Peyer's patch (tissue), 4 donors: ENCODE measurements around the gene MDFI. TPM values are rescaled to one million over a fixed set of nuclear protein-coding genes. Genes with fewer than 3 reads are reported as not detected.

ENCODE experiments used
- DNase-seq, 3 donors: peaks; one replicate each; pipeline ENCODE4 v3.0.0-alpha.2; 2017 to 2019
- H3K27ac ChIP-seq, 4 donors: fragments of 200-600 bp; sonication (generic); one replicate each; pipeline ENCODE4 v1.5.1; 2016 to 2019
- H3K27me3 ChIP-seq, 2 donors: fragments of 200-600 bp; sonication (generic); one replicate each; pipeline ENCODE4 v1.5.1; 2019
- H3K36me3 ChIP-seq, 3 donors: fragments of 200-600 bp; sonication (generic); one replicate each; pipeline ENCODE4 v1.5.1; 2016 to 2019
- H3K4me1 ChIP-seq, 4 donors: fragments of 200-600 bp; sonication (generic); one replicate each; pipeline ENCODE4 v1.5.1; 2016 to 2019
- H3K4me3 ChIP-seq, 4 donors: fragments of 200-600 bp; sonication (generic); 1 replicate in 3 of 4; 2 replicates in 1 of 4; pipeline ENCODE4 v1.5.1; 2016 to 2019; ENCODE audit warnings: mild to moderate bottlenecking in 1 of 4
- H3K9me3 ChIP-seq, 4 donors: fragments of 200-600 bp; sonication (generic); one replicate each; pipeline ENCODE4 v1.5.1; 2016 to 2019; ENCODE audit warnings: mild to moderate bottlenecking in 1 of 4
- CTCF ChIP-seq, 6 experiments: fragments of 450-650 bp in 4 of 6; fragments of 200-600 bp in 2 of 6; sonication (generic) in 1 of 6; IDR thresholded peaks; one replicate each; pipeline ENCODE4 v1.5.1; 2017 to 2019; ENCODE audit warnings: antibody characterized with exemption in 6 of 6, mild to moderate bottlenecking in 3 of 6, moderate library complexity in 1 of 6
- POLR2A ChIP-seq, 2 donors: fragments of 450-650 bp; IDR thresholded peaks; one replicate each; pipeline ENCODE4 v1.5.1; 2017; ENCODE audit warnings: antibody characterized with exemption in 2 of 2, mild to moderate bottlenecking in 2 of 2, moderate library complexity in 2 of 2
- total RNA-seq, 4 donors: library from RNA; depleted of rRNA; stranded (reverse); fragments of >200 nt; gene quantifications; one replicate each; pipeline ENCODE4 v1.1.0, GENCODE V29; 2016

MDFI gene
- total RNA-seq, 4 donors from 2014 or later: 0.94 to 2.6 (median 2.4) TPM; not detected in 1

- peak in 1 of 3 donors; percentile 22 for DNase-seq
- Histone ChIP-seq H3K9me3 (no peaks in the 10 kb centered on the region), H3K4me3 (no peak overlapping the region), H3K36me3 (no peaks in the 10 kb centered on the region), H3K27ac (no peak overlapping the region), H3K4me1 (peaks cover 0 to 18% (median 10%) of the 10 kb centered on the region in 4 donors), H3K27me3 (no peaks in the 10 kb centered on the region)
- no peak for TF ChIP-seq POLR2A (IDR thresholded peaks at IDR 0.05)
- TF ChIP-seq CTCF (IDR thresholded peaks at IDR 0.05): no peak
Observed at GRCh38 chr6:41678511-41679084, 40.3 kb downstream of the MDFI start.

GRCh38 chr6:41679696-41680095 lies 41.4 kb downstream of the MDFI start:
- Histone ChIP-seq H3K4me1 (peaks cover 0 to 20% (median 11%) of the 10 kb centered on the region in 4 donors), H3K27ac (no peak overlapping the region), H3K4me3 (no peak overlapping the region), H3K27me3 (no peaks in the 10 kb centered on the region), H3K9me3 (no peaks in the 10 kb centered on the region), H3K36me3 (peaks cover 0 to 4% (median 0%) of the 10 kb centered on the region in 3 donors)
- TF ChIP-seq POLR2A (IDR thresholded peaks at IDR 0.05) (no peak), CTCF (IDR thresholded peaks at IDR 0.05) (no peak)
- no peak for DNase-seq

- Histone ChIP-seq H3K27me3 (no peaks in the 10 kb centered on the region), H3K4me1 (peaks cover 0 to 20% (median 11%) of the 10 kb centered on the region in 4 donors), H3K36me3 (peaks cover 0 to 11% (median 0%) of the 10 kb centered on the region in 3 donors), H3K9me3 (no peaks in the 10 kb centered on the region), H3K27ac (no peak overlapping the region), H3K4me3 (no peak overlapping the region)
- peak in 1 of 3 donors; percentile 37 for DNase-seq
- no peak for TF ChIP-seq CTCF (IDR thresholded peaks at IDR 0.05)
- no peak for TF ChIP-seq POLR2A (IDR thresholded peaks at IDR 0.05)
Observed at GRCh38 chr6:41680182-41680965, 42.1 kb downstream of the MDFI start.

- peaks cover 0 to 25% (median 0%) of the 10 kb centered on the region in 3 donors for H3K36me3 ChIP-seq
- no peaks in the 10 kb centered on the region for H3K9me3 ChIP-seq
- no peak overlapping the region for H3K4me3 ChIP-seq
- peak overlapping the region in 1 of 4 donors; percentile 13 for H3K27ac ChIP-seq
- H3K4me1 ChIP-seq: peaks cover 0 to 20% (median 11%) of the 10 kb centered on the region in 4 donors
- peak; percentile 84 to 94 (median 91) for DNase-seq
- H3K27me3 ChIP-seq: no peaks in the 10 kb centered on the region
- TF ChIP-seq CTCF (IDR thresholded peaks at IDR 0.05): peak; percentile 36 to 90 (median 80)
- no peak for TF ChIP-seq POLR2A (IDR thresholded peaks at IDR 0.05)
Observed at GRCh38 chr6:41682056-41682477, 43.8 kb downstream of the MDFI start.

- peaks cover 0 to 20% (median 11%) of the 10 kb centered on the region in 4 donors for H3K4me1 ChIP-seq
- H3K27me3 ChIP-seq: no peaks in the 10 kb centered on the region
- TF ChIP-seq CTCF (IDR thresholded peaks at IDR 0.05): no peak
- TF ChIP-seq POLR2A (IDR thresholded peaks at IDR 0.05): no peak
- peak in 1 of 3 donors; percentile 55 for DNase-seq
- H3K27ac ChIP-seq: peak overlapping the region; percentile 23 to 62 (median 39)
- no peaks in the 10 kb centered on the region for H3K9me3 ChIP-seq
- H3K36me3 ChIP-seq: peaks cover 0 to 31% (median 0%) of the 10 kb centered on the region in 3 donors
- peak overlapping the region; percentile 25 to 57 (median 44) for H3K4me3 ChIP-seq
Observed at GRCh38 chr6:41682497-41683272, 44.4 kb downstream of the MDFI start.
